ENCODE results near the gene KRT84.

- no peak for TF ChIP-seq POLR2AphosphoS5 (IDR thresholded peaks at IDR 0.05; ENCODE audit: low read depth)
- TF ChIP-seq CTCF (IDR thresholded peaks at IDR 0.05; ENCODE audit: insufficient read depth, low read length), result no peak
- no peak for TF ChIP-seq REST (IDR thresholded peaks at IDR 0.05; ENCODE audit: insufficient replicate concordance, low read depth)
- TF ChIP-seq SPI1 (IDR thresholded peaks at IDR 0.05; ENCODE audit: borderline replicate concordance, low read depth), result no peak
Observed at GRCh38 chr12:52382854-52383253, 2.6 kb downstream of the KRT84 start.

Measured in HL-60 (cell line).